GM18861 (cell line): ENCODE data around the gene UBA7.
"Not testable (repeated sequence)": the region's sequence is repeated elsewhere in the genome, so short reads cannot be mapped to it uniquely, and the experiment has no call there.

Source experiments
- ATAC-seq: cut with Tn5 transposase; IDR thresholded peaks from one replicate; pipeline ENCODE4 v1.9.1; 2021; ENCODE audit not compliant: unreplicated experiment

Gene UBA7

DNA sequence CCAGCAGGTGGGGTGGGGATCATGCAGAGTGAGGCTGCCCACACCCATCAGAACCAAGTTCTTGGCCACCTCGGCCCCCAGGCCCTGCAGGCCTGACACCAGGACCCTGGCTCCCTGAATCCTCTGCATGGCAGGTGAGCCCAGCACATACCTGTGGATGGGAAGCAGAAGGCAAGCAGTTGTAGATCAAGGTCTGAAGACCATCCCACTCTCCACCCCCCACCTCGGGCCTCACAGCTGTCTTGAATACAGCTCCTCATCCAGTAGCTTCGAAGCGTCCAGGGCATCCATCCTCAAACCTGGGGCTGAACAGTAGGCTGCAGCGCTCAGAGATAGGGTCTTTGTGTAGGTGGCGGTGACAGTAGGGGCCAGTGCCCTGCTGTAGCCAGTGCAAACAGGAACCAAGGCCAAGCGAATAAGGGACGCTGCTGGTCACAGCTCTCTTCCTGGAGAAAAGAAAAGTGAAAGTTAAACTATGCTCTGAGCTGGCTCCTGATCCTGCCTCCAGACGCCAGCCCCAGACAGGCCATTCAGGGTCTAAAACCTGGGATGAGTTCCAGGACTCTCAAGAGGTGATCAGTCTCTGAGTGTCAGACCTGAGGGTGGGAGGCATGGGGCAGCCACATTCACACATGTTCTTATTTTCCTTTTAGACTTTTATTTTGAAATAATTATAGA lies at the start of gene UBA7:
UBA7 (minus strand) TSS at position 457 of the 678 bp plus-strand sequence; CDS start at position 291, 166 bp downstream.
- no peak for ATAC-seq

DNA sequence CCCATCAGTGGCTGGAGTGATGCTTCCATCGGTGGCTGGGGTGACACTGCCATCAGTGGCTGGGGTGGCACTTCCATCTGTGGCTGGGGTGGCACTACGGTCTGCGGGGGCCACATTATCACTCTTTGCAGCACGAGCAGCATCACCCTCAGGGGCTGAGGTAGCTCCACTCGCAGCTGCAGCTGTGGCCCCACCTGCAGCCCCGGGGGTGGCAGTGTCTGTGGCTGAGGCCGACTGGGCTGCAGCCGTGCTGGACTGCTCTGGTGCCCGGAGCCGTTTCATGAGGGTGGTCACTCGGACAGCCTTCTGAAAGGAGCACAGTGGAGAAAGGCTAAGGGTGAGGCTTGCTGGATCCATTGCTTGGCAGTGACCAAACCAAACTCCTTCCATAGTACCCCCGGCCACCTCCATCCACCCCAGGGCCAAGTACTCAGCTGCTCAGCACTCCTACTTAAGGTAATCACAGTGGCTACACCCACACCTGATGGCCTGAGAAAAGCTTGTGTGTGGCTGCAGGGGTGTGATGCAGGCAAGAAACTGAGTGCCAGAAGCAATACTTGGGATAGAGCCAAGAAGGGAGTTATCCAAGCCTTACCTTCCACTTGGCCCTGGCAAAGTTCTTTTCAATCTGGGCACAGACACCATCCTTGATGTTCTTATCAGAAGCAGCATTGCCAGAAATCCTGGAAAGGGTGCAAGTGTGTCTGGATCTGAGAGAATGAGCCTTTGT lies 46.0 kb upstream of the UBA7 start:
- ATAC-seq = no peak

DNA sequence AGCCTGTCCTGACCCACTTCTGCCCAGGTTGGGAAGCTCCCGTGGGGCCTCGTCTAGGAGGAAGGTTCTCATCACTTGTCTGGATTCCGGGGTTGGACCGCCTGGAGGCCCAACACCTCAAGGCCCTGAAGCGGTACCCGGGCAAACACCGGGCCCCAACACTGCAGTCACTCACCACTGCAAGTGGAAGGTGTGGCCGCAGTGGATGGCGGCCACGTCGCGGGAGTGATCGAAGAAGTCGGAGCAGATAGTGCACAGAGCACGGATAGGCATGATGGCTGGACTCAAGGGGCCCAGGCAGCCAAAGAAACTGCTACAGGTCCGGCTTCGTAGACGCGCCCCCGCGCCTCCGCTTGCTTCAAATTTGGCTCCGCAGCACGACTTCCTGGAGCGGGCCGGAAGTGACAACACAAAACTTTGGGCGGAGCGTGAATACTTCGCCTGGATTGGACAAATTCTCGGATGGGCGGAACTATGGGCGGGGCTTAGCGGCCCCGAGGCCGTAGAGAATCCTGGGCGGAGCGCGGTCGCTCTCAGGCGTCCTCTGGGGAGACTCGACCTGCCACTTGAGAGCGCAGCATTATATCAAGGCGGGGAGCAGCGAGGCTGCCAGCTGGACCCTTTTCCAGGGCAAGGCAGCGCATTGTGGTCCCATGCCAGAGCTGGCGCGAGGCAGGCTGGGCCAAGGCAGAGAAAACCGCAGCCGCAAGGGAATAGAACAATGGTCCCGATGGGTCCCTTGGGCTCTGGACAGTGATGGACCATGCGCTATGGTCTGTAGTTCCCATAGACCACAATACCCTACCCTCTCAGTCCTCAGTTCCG lies 42.6 kb upstream of the UBA7 start, which contains the start of gene TRAIP:
TRAIP (minus strand) TSS at position 384 of the 825 bp plus-strand sequence; CDS start at position 273, 111 bp downstream.
- peak; percentile 95 for ATAC-seq

- ATAC-seq = no peak
Measured at GRCh38 chr3:49855662-49856061, 41.9 kb upstream of the UBA7 start.

DNA sequence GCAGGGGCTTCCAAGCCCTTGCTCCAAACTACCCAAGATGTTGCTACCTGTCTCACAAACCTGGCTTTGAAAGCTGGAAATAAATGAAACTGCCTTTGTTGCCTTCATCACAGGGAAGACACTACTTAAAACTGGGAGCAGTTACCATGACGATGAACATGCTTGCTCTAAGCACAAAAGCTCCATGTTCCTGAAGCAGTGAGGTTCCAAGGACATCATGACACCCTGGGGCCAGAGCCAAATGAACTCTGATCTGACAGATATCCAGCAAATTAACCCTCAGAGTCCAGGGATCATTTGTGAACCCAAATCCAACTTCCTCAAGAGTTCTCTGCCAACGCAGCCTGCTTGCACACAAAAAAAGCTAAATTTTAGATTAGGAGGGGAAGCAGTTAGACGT lies 31.9 kb upstream of the UBA7 start:
- no peak for ATAC-seq

- ATAC-seq = no peak
Measured at GRCh38 chr3:49844464-49845183, 30.9 kb upstream of the UBA7 start.

DNA sequence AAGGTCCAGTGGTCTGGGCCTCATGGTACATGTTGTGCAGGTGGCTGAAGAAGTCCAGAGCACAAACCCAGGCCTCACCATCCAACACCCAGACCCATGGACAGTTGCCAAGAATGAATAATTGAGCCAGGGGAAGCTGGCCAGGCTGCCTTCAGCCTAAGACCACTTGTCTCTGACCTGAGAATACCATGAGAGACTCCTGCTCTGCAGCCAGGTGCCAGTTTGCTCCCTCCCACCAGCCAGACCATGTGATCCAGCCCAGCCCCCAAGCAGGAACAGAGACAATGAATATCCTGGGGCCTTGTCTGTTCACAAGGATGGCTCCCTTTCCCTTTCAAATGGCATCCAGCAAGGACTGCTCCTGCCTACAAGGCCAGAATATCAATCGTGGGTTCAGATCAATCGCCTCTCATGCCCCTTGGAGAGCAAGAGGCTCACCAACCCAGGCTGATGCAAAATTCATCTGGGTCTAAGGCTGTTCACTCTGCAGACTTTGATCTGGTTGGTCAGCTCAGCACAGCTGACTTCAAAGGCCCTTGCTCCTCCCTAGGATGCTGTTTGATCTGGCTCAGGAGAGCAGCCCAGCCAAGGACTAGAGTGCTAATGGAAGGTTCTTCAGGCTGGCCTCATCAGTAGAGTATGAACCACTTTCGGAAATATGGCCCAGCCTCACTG lies 29.2 kb upstream of the UBA7 start:
- no peak for ATAC-seq

GRCh38 chr3:49841806-49842205 lies 28.1 kb upstream of the UBA7 start:
- no peak for ATAC-seq

GRCh38 chr3:49841126-49841696 lies 27.5 kb upstream of the UBA7 start:
- no peak for ATAC-seq

DNA sequence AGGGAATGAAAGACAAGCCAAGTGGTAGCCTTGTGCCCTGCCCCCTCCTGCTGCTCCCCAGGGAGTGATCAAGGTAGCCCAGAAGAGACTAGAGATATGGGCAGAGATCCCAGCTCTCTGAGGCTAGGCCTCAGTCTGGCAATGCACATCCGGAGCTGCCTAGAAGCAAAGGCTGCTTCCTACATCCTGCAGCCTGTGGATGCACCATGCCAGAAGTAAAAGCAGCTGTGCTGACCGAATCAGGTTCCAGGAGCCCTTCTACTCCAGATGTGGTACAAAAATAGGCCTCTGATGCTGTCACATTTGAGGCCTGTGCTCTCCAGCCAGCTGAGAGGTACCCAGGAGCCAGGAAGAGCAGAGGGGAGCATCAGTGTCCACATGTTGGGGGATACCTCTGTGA lies 26.6 kb upstream of the UBA7 start:
- no peak for ATAC-seq

- no peak for ATAC-seq
Measured at GRCh38 chr3:49839193-49839809, 25.5 kb upstream of the UBA7 start.

DNA sequence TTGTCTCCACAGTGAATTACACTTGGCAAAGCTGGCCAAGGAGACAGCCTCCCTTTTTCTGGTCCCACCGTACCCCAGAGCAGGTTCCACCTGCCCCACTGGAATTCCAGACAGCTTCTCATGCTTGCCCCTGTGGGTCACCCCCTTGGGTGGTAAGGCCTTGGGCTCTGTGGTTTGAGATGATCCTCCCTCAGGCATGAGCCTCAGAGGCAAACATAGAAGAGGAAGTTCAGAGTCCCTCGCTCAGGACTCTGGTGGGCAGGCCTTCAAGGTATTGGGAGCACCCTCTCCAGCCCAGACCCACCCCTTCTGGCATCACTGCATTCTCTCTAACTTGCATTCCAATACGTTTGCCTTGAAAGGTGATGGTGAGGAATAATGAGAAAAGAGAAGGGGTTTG lies 17.6 kb upstream of the UBA7 start:
- ATAC-seq = no peak

DNA sequence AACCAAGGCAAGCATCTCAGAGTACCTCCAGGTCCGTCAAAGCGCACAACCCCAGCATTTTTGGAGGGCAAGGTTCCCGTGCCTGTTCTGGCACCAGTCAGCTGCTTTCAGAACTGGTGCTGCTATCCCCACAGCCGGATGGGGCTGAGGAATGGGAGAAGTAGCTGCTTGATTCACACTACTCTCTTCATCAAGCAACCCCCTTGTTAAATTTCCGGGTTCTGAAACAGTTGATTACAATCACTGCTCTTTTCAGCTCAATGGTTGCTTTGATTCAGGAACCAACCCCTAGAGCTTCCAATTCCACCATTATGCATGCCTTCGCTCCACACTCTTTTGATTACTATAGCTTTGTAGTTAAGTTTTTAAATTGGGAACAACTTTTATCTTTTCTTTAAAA lies 12.3 kb upstream of the UBA7 start:
- no peak for ATAC-seq

DNA sequence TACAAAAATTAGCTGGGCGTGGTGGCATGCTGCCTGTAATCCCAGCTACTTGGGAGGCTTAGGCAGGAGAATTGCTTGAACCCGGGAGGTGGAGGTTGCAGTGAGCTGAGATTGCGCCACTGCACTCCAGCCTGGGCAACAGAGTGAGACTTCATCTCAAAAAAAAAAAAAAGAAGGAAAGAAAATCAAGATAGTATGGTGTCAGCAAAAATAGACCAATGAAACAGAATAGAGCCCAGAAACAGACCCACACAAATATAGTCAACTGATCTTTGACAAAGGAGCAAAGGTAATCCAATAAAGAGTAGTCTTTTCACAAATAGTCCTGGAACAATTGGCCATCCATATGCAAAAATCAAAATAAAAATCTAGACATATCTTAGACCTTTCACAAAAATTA lies 9.4 kb upstream of the UBA7 start:
- not testable (repeated sequence) for ATAC-seq

DNA sequence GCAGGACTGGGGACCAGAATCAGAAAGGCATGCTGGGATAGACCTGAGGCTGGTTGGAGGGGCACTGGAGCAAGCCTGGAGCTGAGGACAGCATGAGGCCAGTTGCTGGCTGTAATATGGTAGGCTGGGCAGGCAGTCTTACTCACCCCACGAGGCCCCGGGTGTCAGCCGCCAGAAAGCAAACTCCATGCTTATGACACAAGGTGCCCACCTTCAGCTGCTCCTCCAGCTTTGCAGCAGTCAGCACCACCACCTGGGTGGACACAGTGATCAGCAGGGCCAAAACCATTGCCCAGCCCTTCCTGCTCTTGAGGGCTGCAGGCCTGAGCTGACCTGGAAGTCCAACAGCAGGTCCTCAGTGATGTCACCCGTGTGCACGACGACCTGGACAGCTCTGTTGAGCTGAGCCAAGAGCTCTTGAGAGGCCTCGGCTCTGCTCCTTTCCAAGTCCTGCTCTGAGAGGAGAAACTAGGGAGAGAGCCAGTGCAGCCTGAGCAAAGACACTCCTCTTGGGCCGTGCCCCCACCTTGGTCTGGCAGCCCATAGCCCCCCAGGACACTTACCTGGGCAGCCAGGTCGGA lies 747 bp downstream of the UBA7 start:
- ATAC-seq = no peak

GRCh38 chr3:49807431-49808114 lies 6.2 kb downstream of the UBA7 start:
- ATAC-seq = no peak

DNA sequence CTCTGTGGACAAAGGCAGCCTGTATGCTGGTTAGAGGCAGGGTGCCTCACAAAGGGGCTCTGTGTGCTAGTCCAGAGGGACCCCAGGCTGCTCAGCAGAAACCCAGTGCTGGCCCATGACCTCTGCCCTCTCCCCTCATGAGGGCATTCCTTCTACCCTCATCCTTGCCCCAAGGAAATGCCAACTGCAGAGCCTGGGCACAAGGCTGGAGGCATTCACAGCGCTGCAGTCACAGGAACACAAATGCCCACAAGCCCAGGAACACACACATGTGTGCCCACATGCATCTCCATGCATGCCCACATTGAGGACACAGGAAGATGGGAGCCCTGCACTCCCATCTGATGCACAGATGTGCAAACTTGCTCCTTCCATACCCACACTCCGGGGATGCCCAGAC lies 6.9 kb downstream of the UBA7 start:
- no peak for ATAC-seq

DNA sequence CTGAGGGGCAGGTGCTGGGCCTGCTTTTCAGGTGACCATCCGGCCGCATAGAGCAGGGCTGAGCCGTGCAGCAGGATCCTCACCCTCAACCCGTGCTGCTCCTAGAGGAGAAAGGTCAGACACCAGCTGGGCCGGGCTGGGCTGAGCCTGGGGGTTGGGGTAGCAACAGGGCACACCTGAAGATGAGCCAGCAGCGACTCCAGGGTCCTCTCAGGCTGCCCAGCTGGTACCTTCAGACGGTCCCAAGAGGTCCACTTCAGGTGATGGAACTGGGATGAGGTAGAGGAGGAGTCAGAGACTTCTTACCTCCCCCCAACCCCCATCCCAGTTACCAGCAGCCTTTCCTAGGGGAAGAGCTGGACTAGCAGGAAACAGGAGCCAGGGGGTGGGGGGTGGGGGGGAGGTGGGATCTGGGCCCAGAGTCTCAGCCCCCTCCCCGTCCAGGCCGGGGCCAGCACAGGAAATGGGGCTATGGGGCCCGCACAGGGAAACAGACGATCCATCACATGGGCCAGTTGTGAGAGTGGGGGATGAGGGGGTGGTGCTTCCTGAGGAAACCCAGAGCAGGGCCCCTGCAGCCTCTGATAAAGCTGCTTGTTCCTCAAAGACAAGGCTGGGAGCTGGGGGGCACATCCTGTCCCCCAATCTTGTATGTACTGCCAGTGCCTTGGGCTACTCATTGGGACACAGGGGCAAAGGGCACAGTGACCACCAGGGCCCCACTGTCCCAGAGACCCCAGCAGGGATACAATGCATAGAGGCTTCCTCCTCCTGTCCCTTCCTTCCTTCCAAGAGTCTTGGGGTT lies 7.7 kb downstream of the UBA7 start:
- no peak for ATAC-seq
